K562 (cell line): Measurements from ENCODE around the gene UBXN11. TPM values are rescaled to one million over a fixed set of nuclear protein-coding genes. Genes with fewer than 3 reads are reported as not detected.

ENCODE experiments used
- BRD4 ChIP-seq: fragments of 200-600 bp; sonication (generic); IDR thresholded peaks from 2 replicates; pipeline ENCODE4 v1.6.1; 2017; ENCODE audit warnings: inconsistent platforms
- CBX5 ChIP-seq: IDR thresholded peaks from 2 replicates; pipeline ENCODE4 v1.6.1; 2014; ENCODE audit warnings: low read depth, borderline replicate concordance
- GTF2E2 ChIP-seq: fragments of 200-800 bp; sonication (Bioruptor generic); IDR thresholded peaks from 2 replicates; pipeline ENCODE4 v1.6.1; 2016; ENCODE audit warnings: missing genetic modification characterization, missing compliant biosample characterization
- HDAC8 ChIP-seq: fragments of 450-650 bp; IDR thresholded peaks from 2 replicates; pipeline ENCODE4 v1.6.1; 2016; ENCODE audit warnings: mild to moderate bottlenecking, missing genetic modification characterization, moderate library complexity, missing compliant biosample characterization
- HDGF ChIP-seq: fragments of 450-650 bp; IDR thresholded peaks from 2 replicates; pipeline ENCODE4 v1.6.1; 2016
- JUND ChIP-seq, 2 experiments: IDR thresholded peaks; 2 replicates in 1 of 2; 3 replicates in 1 of 2; pipeline ENCODE4 v1.6.1; 2011; ENCODE audit warnings: borderline replicate concordance in 2 of 2, low read depth in 2 of 2, low read length in 2 of 2, improper control_type of control experiment in 1 of 2, missing biosample characterization in 1 of 2, missing genetic modification characterization in 1 of 2, missing genetic modification reagents in 1 of 2
- KDM4B ChIP-seq, 2 experiments: fragments of 450-650 bp in 1 of 2; sonication (generic) in 1 of 2; IDR thresholded peaks; 2 replicates each; pipeline ENCODE4 v1.6.1; 2016 to 2017; ENCODE audit warnings: borderline replicate concordance in 2 of 2, antibody characterized with exemption in 1 of 2, low read depth in 1 of 2, mild to moderate bottlenecking in 1 of 2
- PHF21A ChIP-seq: fragments of 450-650 bp; IDR thresholded peaks from 2 replicates; pipeline ENCODE4 v1.6.1; 2017; ENCODE audit warnings: low read depth, borderline replicate concordance
- PTRF ChIP-seq: fragments of 450-650 bp; IDR thresholded peaks from 2 replicates; pipeline ENCODE4 v1.6.1; 2016; ENCODE audit warnings: mild to moderate bottlenecking, missing genetic modification characterization, missing compliant biosample characterization
- SIN3B ChIP-seq: fragments of 450-650 bp; IDR thresholded peaks from 2 replicates; pipeline ENCODE4 v1.6.1; 2017; ENCODE audit warnings: low read depth, mild to moderate bottlenecking, moderate library complexity
- SMARCC2 ChIP-seq: fragments of 450-650 bp; IDR thresholded peaks from 2 replicates; pipeline ENCODE4 v1.6.1; 2017; ENCODE audit warnings: antibody characterized with exemption, moderate library complexity, mild to moderate bottlenecking, low read depth
- SREBF1 ChIP-seq: fragments of 150-350 bp; IDR thresholded peaks from 2 replicates; pipeline ENCODE4 v1.6.1; 2014; ENCODE audit warnings: antibody characterized with exemption, low read depth, low read length, borderline replicate concordance
- SRSF1 ChIP-seq: fragments of 200-400 bp; formaldehyde crosslinking; IDR thresholded peaks from 2 replicates; pipeline ENCODE4 v1.6.1; 2017; ENCODE audit warnings: mild to moderate bottlenecking, low read depth, low read length, moderate library complexity
- TAF15 ChIP-seq: fragments of 200-400 bp; formaldehyde crosslinking; IDR thresholded peaks from 2 replicates; pipeline ENCODE4 v1.6.1; 2017; ENCODE audit warnings: mild to moderate bottlenecking, low read depth, low read length, moderate library complexity
- TAF9B ChIP-seq: fragments of 450-650 bp; IDR thresholded peaks from 2 replicates; pipeline ENCODE4 v1.6.1; 2018; ENCODE audit warnings: mild to moderate bottlenecking; ENCODE audit not compliant: partially characterized antibody
- TEAD2 ChIP-seq: fragments of 450-650 bp; IDR thresholded peaks from 2 replicates; pipeline ENCODE4 v1.6.1; 2016; ENCODE audit warnings: missing genetic modification characterization, control low read depth, missing compliant biosample characterization
- ZFP1 ChIP-seq: fragments of 450-650 bp; formaldehyde crosslinking; IDR thresholded peaks from 2 replicates; pipeline ENCODE4 v1.4.0; 2020; ENCODE audit warnings: mild to moderate bottlenecking, mixed read lengths
- ZFP36 ChIP-seq: fragments of 150-350 bp; IDR thresholded peaks from 2 replicates; pipeline ENCODE4 v1.6.1; 2018; ENCODE audit warnings: low read length, low read depth; ENCODE audit not compliant: partially characterized antibody
- ZNF12 ChIP-seq: sonication (generic); formaldehyde crosslinking; IDR thresholded peaks from 2 replicates; pipeline ENCODE4 v1.4.0; 2020; ENCODE audit warnings: mild to moderate bottlenecking, missing genetic modification reagents
- ZNF274 ChIP-seq: IDR thresholded peaks from 2 replicates; pipeline ENCODE4 v1.6.1; 2011; ENCODE audit warnings: low read depth, mild to moderate bottlenecking, low read length, moderate library complexity, borderline replicate concordance
- ZNF445 ChIP-seq: fragments of 250-450 bp; sonication (Bioruptor Pico); IDR thresholded peaks from 2 replicates; pipeline ENCODE4 v1.4.0; 2020; ENCODE audit warnings: low read depth, mild to moderate bottlenecking, moderate library complexity
- ZNF561 ChIP-seq: fragments of 450-650 bp; formaldehyde crosslinking; conservative IDR thresholded peaks from 2 replicates; pipeline ENCODE4 v1.4.0; 2020; ENCODE audit warnings: mild to moderate bottlenecking, moderate library complexity
- polyA plus RNA-seq, 8 experiments: library from polyadenylated mRNA; depleted of rRNA in 4 of 8; stranded (reverse) in 5 of 8; unstranded in 3 of 8; fragments of >200 nt; fragmentation: Nextera tagmentation in 2 of 8; fragmentation: Illumina TruSeq in 1 of 8; extraction: Ambion mirVana in 2 of 8; extraction: Trizol in 1 of 8; gene quantifications; 2 replicates each; pipeline versions ENCODE4 v1.2.1 to v1.2.3, GENCODE V29; 2011 to 2014; ENCODE audit warnings: inconsistent platforms in 1 of 8, missing spikeins in 1 of 8
- total RNA-seq, 7 experiments: library from RNA; depleted of rRNA in 6 of 7; stranded (reverse); fragments of >200 nt in 6 of 7; fragmentation: Illumina TruSeq in 2 of 7; extraction: Trizol in 2 of 7; gene quantifications; 2 replicates each; pipeline versions ENCODE4 v1.2.1 to v1.2.3, GENCODE V29; 2011 to 2021; ENCODE audit warnings: low replicate concordance in 1 of 7
- TF ChIP-seq, protein P1 (sequence below): fragments of 450-650 bp; IDR thresholded peaks from 2 replicates; pipeline ENCODE4 v1.6.1; 2016; ENCODE audit warnings: missing biosample characterization, missing genetic modification characterization
- TF ChIP-seq, protein P2 (sequence below): fragments of 250-450 bp; sonication (Bioruptor Pico); IDR thresholded peaks from 2 replicates; pipeline ENCODE4 v1.8.0; 2021; ENCODE audit warnings: moderate library complexity, mild to moderate bottlenecking, inconsistent platforms
- TF ChIP-seq, protein P3 (sequence below): fragments of 450-650 bp; formaldehyde crosslinking; IDR thresholded peaks from 2 replicates; pipeline ENCODE4 v1.4.0; 2020; ENCODE audit warnings: mild to moderate bottlenecking, moderate library complexity
- TF ChIP-seq, protein P4 (sequence below): fragments of 450-650 bp; formaldehyde crosslinking; IDR thresholded peaks from 2 replicates; pipeline ENCODE4 v1.4.0; 2022; ENCODE audit warnings: missing genetic modification characterization

The UBXN11 gene
- total and polyA plus RNA-seq, 9 of the 15 experiments (the other 6 are each of a cell fraction or from before 2014, with no cell fraction given) = 0.48 to 34.3 (median 11.3) TPM

DNA sequence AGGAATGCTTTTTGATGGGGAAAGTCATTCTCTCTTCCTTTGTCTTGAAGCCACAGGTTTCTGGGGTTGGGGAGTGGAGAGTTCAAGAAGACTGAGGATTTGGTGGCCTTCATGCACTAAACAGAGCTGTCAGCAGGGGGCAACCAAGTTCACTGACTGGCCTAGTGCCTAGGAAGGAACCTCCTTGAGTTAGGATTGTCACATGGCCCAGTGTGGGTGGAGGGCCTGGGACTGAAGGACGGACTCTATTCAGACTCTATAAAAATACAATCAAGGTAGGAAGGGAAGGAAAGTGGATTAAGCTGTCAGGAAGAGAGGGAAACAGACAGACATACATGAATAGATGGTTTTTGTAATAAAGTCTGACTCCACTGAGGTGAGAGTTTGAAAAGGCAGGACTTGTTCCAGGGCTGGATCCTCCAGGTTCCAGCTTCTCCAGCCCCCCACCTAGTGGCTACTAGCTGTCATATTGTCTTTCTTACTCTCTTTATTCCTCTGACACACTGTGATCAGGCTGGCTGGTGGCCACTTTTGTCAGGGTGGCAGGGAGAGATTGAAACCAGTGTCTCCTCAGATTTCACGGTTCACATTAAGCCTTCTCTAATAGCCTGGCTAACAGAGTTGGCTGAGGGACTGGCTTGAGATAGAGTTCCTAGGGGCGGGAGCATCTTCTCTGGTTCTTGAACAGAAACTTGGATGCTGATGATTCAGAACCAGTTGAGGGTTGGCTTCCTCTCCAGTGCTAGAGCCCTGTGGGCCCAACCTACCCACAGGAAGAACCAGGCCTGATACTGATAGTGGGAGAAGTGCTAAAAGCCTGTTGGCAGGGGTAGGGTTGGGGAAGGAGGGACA, 30.6 kb downstream of the UBXN11 start (continued):
- TF ChIP-seq SRSF1 = no peak
- TF ChIP-seq, protein P1, sequence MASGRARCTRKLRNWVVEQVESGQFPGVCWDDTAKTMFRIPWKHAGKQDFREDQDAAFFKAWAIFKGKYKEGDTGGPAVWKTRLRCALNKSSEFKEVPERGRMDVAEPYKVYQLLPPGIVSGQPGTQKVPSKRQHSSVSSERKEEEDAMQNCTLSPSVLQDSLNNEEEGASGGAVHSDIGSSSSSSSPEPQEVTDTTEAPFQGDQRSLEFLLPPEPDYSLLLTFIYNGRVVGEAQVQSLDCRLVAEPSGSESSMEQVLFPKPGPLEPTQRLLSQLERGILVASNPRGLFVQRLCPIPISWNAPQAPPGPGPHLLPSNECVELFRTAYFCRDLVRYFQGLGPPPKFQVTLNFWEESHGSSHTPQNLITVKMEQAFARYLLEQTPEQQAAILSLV = no peak
- peak; percentile 40; the same call in 1 of the 2 replicates for TF ChIP-seq SMARCC2
- no peak for TF ChIP-seq HDAC8 (tag)
- TF ChIP-seq KDM4B (IDR thresholded peaks at IDR 0.05; ENCODE audit: borderline replicate concordance in 2 of 2, low read depth in 1 of 2) = no peak
- peak; percentile 99; the same call in 1 of the 2 replicates for TF ChIP-seq JUND (IDR thresholded peaks at IDR 0.05; ENCODE audit: borderline replicate concordance, low read depth, low read length)
- peak; percentile 46; the same call in 2 of the 3 replicates for TF ChIP-seq JUND (tag; IDR thresholded peaks at IDR 0.05; ENCODE audit: borderline replicate concordance, low read depth, low read length)
- no peak for TF ChIP-seq ZNF274
- TF ChIP-seq PTRF = no peak
- TF ChIP-seq SREBF1 = no peak
- no peak; the same call in none of the 2 replicates for TF ChIP-seq HDGF
- TF ChIP-seq SIN3B = no peak
- TF ChIP-seq, protein P2, sequence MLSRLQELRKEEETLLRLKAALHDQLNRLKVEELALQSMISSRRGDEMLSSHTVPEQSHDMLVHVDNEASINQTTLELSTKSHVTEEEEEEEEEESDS = no peak
- no peak for TF ChIP-seq PHF21A
- no peak for TF ChIP-seq ZNF12
- TF ChIP-seq, protein P3, sequence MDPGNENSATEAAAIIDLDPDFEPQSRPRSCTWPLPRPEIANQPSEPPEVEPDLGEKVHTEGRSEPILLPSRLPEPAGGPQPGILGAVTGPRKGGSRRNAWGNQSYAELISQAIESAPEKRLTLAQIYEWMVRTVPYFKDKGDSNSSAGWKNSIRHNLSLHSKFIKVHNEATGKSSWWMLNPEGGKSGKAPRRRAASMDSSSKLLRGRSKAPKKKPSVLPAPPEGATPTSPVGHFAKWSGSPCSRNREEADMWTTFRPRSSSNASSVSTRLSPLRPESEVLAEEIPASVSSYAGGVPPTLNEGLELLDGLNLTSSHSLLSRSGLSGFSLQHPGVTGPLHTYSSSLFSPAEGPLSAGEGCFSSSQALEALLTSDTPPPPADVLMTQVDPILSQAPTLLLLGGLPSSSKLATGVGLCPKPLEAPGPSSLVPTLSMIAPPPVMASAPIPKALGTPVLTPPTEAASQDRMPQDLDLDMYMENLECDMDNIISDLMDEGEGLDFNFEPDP (CRISPR knock-in tag) = no peak
- no peak for TF ChIP-seq BRD4
- TF ChIP-seq, protein P4, sequence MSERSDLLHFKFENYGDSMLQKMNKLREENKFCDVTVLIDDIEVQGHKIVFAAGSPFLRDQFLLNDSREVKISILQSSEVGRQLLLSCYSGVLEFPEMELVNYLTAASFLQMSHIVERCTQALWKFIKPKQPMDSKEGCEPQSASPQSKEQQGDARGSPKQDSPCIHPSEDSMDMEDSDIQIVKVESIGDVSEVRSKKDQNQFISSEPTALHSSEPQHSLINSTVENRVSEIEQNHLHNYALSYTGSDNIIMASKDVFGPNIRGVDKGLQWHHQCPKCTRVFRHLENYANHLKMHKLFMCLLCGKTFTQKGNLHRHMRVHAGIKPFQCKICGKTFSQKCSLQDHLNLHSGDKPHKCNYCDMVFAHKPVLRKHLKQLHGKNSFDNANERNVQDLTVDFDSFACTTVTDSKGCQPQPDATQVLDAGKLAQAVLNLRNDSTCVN = no peak; the same call in 1 of the 2 replicates
- no peak for TF ChIP-seq ZFP1 (CRISPR knock-in tag)
- no peak for TF ChIP-seq CBX5
- TF ChIP-seq ZFP36 = peak; percentile 68
- TF ChIP-seq TAF9B = no peak
- TF ChIP-seq GTF2E2 (tag) = no peak
- TF ChIP-seq ZNF561 (CRISPR knock-in tag) = no peak
- TF ChIP-seq TEAD2 (tag) = no peak
- TF ChIP-seq ZNF445 (CRISPR knock-in tag) = no peak
- no peak for TF ChIP-seq TAF15
